GM18526 (cell line): ENCODE results near the gene SOX13.

ENCODE experiments used
- POLR2A ChIP-seq: IDR thresholded peaks from 3 replicates; pipeline ENCODE4 v1.6.1; 2011; ENCODE audit not compliant: insufficient read length; ENCODE audit errors: extremely low read depth

The SOX13 gene

GRCh38 chr1:204128464-204128963 is 55.6 kb downstream of the SOX13 start:
- no peak for TF ChIP-seq POLR2A

GRCh38 chr1:204128964-204129896 is 56.3 kb downstream of the SOX13 start:
- TF ChIP-seq POLR2A: no peak

- TF ChIP-seq POLR2A: no peak
These were observed 57.3 kb downstream of the SOX13 start for GRCh38 chr1:204130178-204130577.

GRCh38 chr1:204130981-204131892 is 58.3 kb downstream of the SOX13 start:
- no peak for TF ChIP-seq POLR2A

- TF ChIP-seq POLR2A: no peak
These were observed 59.1 kb downstream of the SOX13 start for GRCh38 chr1:204131978-204132377.

GRCh38 chr1:204132718-204133117 is 59.8 kb downstream of the SOX13 start:
- no peak for TF ChIP-seq POLR2A

- no peak for TF ChIP-seq POLR2A
These were observed 61.2 kb downstream of the SOX13 start for GRCh38 chr1:204134103-204134502.

- TF ChIP-seq POLR2A: no peak
These were observed 63.9 kb downstream of the SOX13 start for GRCh38 chr1:204136814-204137213.

- TF ChIP-seq POLR2A: no peak
These were observed 66.2 kb downstream of the SOX13 start for GRCh38 chr1:204139088-204139487.

- TF ChIP-seq POLR2A: no peak
These were observed 67.0 kb downstream of the SOX13 start for GRCh38 chr1:204139952-204140351.

GRCh38 chr1:204141131-204141530 is 68.2 kb downstream of the SOX13 start:
- no peak for TF ChIP-seq POLR2A

- TF ChIP-seq POLR2A: no peak
These were observed 69.4 kb downstream of the SOX13 start for GRCh38 chr1:204142032-204142974.

- no peak for TF ChIP-seq POLR2A
These were observed 70.5 kb downstream of the SOX13 start for GRCh38 chr1:204143276-204144041.

GRCh38 chr1:204145033-204145504 is 72.2 kb downstream of the SOX13 start:
- no peak for TF ChIP-seq POLR2A

- no peak for TF ChIP-seq POLR2A
These were observed 73.4 kb downstream of the SOX13 start for GRCh38 chr1:204146309-204146708.
